Ovary (tissue), 9 donors: Measurements from ENCODE around the gene MCEMP1. TPM values are rescaled to one million over a fixed set of nuclear protein-coding genes. Genes with fewer than 3 reads are reported as not detected.

Experiments used
- DNase-seq, 5 donors: peaks; one replicate each; pipeline ENCODE4 v3.0.0-alpha.2; 2019 to 2020
- H3K27ac ChIP-seq, 2 donors: fragments of 200-600 bp; one replicate each; pipeline versions ENCODE4 v1.5.1 to v1.8.0; 2019 to 2022
- H3K27me3 ChIP-seq: fragments of 200-600 bp; one replicate; pipeline ENCODE4 v1.8.0; 2022
- H3K36me3 ChIP-seq: fragments of 200-600 bp; sonication (generic); one replicate; pipeline ENCODE4 v1.5.1; 2019
- H3K4me1 ChIP-seq: one replicate; pipeline ENCODE4 v1.8.1; 2013; ENCODE audit warnings: mild to moderate bottlenecking, moderate library complexity; ENCODE audit not compliant: insufficient read depth
- H3K4me3 ChIP-seq: fragments of 200-600 bp; sonication (generic); one replicate; pipeline ENCODE4 v1.5.1; 2017
- H3K9me3 ChIP-seq, 2 donors: fragments of 200-600 bp in 1 of 2; sonication (generic) in 1 of 2; one replicate each; pipeline versions ENCODE4 v1.5.1 to v1.8.1; 2013 to 2019; ENCODE audit warnings: mild to moderate bottlenecking in 1 of 2, moderate library complexity in 1 of 2
- EP300 ChIP-seq: sonication (generic); formaldehyde crosslinking; IDR thresholded peaks from one replicate; pipeline ENCODE4 v1.6.1; 2017; ENCODE audit warnings: antibody characterized with exemption
- POLR2A ChIP-seq: fragments of 450-650 bp; IDR thresholded peaks from one replicate; pipeline ENCODE4 v1.6.1; 2017; ENCODE audit warnings: antibody characterized with exemption, mild to moderate bottlenecking, moderate library complexity
- WGBS, 3 donors: extraction: QIAGEN DNeasy Blood & Tissue Kit in 1 of 3; methylation state at CpG; one replicate each; pipeline versions ENCODE4 v1.1.5 to v1.1.7; 2013 to 2017; 5-methylcytosine and 5-hydroxymethylcytosine counted together
- intact Hi-C, 4 donors: fragments of 100-400 bp; cut with DNase I; formaldehyde crosslinking; loops; one replicate each; pipeline versions ENCODE4 v1.11.0 to v1.15.1; 2022 to 2023
- polyA plus RNA-seq, 2 donors: library from polyadenylated mRNA; stranded (reverse); fragments of 200-250 nt in 1 of 2; fragments of 350-450 nt in 1 of 2; fragmentation: Illumina TruSeq in 1 of 2; extraction: RNeasy Lipid Tissue Mini Kit (QIAGEN cat#74804) in 1 of 2; gene quantifications; one replicate each; pipeline ENCODE4 v1.2.3, GENCODE V29; 2013 to 2014
- total RNA-seq, 7 donors: library from RNA; depleted of rRNA in 2 of 7; stranded (reverse); fragments of >200 nt in 2 of 7; fragmentation: NEBNext Ultra II Directional in 3 of 7; extraction: Animal tissue kit (Norgen Biotek cat#: 25700) in 3 of 7; gene quantifications; one replicate each; pipeline versions ENCODE4 v1.1.0 to v1.2.4, GENCODE V29; 2016 to 2023
- TF ChIP-seq, protein P1 (sequence below), 3 donors: fragments of 450-650 bp in 2 of 3; fragments of 200-600 bp in 1 of 3; IDR thresholded peaks; one replicate each; pipeline versions ENCODE4 v1.5.1 to v1.8.0; 2016 to 2022; ENCODE audit warnings: antibody characterized with exemption in 3 of 3, mild to moderate bottlenecking in 1 of 3
- donor health status: DM: no; HTN: no; CAD: no; lungs with moderate emphysema.
- donor health status: DM: no; HTN: no; CAD: no.
- donor health status: Bipolar disorder and iron deficiency.
- donor health status: DM: yes; HTN: yes; CAD: no.
- donor health status: DM: no; HTN: no; CAD: no.
- donor health status: DM: yes; HTN: yes; CAD: no.

The MCEMP1 gene
- total and polyA plus RNA-seq, 9 donors, result 0.06 to 0.83 (median 0.25) TPM; not detected in 5

DNA sequence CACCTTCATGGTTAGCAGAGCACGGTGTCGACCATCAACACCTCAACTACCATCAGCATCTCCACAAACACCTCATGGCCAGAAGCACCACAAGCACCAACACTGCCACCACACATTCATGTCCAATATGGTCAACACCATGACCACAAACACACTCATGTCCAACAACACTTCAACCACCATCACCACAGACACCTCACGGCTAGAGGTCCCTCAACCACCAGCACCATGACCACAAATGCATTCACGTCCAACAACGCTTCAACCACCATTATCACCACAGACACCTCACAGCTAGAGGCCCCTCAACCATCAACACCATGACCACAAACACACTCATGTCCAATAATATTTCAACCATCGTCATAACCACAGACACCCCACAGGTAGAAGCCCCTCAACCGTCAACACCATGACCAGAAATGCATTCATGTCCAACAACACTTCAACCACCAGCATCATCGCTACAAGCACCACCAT is 13.9 kb downstream of the MCEMP1 start:
- Histone ChIP-seq H3K9me3 (no peaks in the 10 kb centered on the region), H3K27ac (no peak overlapping the region), H3K27me3 (no peaks in the 10 kb centered on the region), H3K4me3 (no peak overlapping the region), H3K36me3 (no peaks in the 10 kb centered on the region), H3K4me1 (no peaks in the 10 kb centered on the region)
- TF ChIP-seq EP300 (no peak), POLR2A (no peak)
- TF ChIP-seq, protein P1, sequence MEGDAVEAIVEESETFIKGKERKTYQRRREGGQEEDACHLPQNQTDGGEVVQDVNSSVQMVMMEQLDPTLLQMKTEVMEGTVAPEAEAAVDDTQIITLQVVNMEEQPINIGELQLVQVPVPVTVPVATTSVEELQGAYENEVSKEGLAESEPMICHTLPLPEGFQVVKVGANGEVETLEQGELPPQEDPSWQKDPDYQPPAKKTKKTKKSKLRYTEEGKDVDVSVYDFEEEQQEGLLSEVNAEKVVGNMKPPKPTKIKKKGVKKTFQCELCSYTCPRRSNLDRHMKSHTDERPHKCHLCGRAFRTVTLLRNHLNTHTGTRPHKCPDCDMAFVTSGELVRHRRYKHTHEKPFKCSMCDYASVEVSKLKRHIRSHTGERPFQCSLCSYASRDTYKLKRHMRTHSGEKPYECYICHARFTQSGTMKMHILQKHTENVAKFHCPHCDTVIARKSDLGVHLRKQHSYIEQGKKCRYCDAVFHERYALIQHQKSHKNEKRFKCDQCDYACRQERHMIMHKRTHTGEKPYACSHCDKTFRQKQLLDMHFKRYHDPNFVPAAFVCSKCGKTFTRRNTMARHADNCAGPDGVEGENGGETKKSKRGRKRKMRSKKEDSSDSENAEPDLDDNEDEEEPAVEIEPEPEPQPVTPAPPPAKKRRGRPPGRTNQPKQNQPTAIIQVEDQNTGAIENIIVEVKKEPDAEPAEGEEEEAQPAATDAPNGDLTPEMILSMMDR (IDR thresholded peaks at IDR 0.05), result no peak
- WGBS, 3 donors, result 80 to 89% (median 83%) methylated on average over 8 of the region's 8 CpGs
- no peak for DNase-seq
- intact Hi-C loops, result no loop called here

- DNase-seq, result no peak
- intact Hi-C loops, result no loop called here
- no peaks in the 10 kb centered on the region for H3K36me3 ChIP-seq
- TF ChIP-seq EP300 (no peak), POLR2A (no peak)
- TF ChIP-seq, protein P1 (IDR thresholded peaks at IDR 0.05), result no peak
- no peaks in the 10 kb centered on the region for H3K27me3 ChIP-seq
- H3K27ac ChIP-seq, result no peak overlapping the region
- no peaks in the 10 kb centered on the region for H3K9me3 ChIP-seq
- no peak overlapping the region for H3K4me3 ChIP-seq
- no peaks in the 10 kb centered on the region for H3K4me1 ChIP-seq
Measured at GRCh38 chr19:7691497-7691896, 14.6 kb downstream of the MCEMP1 start.

- H3K4me3 ChIP-seq, result no peak overlapping the region
- H3K27ac ChIP-seq, result no peak overlapping the region
- WGBS, 3 donors, result 72 to 87% (median 73%) methylated on average over 13 of the region's 13 CpGs
- no peaks in the 10 kb centered on the region for H3K27me3 ChIP-seq
- H3K36me3 ChIP-seq, result no peaks in the 10 kb centered on the region
- no peaks in the 10 kb centered on the region for H3K9me3 ChIP-seq
- H3K4me1 ChIP-seq, result no peaks in the 10 kb centered on the region
- TF ChIP-seq, protein P1 (IDR thresholded peaks at IDR 0.05), result no peak
- TF ChIP-seq POLR2A (no peak), EP300 (no peak)
- DNase-seq, result no peak
- intact Hi-C loops, result no loop called here
Measured at GRCh38 chr19:7692417-7693088, 15.7 kb downstream of the MCEMP1 start.

DNA sequence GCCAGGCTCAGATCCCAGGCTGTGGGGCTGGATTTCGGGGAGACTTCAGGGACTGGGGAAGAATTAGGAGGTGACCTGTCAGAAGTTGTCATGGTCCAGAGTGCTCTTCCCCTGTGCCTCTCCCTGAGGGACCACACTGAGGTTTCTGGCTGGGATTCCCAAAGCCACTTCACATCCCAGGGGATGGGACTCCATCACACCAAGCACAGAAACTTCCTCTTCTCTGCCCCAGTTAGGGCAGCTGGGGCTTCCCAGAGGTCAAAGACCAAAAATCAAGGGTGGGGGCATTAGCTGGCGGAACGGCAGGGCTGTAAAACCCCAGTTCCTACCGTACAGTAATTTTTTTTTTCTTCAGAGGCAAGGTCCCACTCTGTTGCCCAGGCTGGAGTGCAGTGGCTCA is 17.6 kb downstream of the MCEMP1 start:
- no peak for TF ChIP-seq EP300
- no peak for TF ChIP-seq POLR2A
- TF ChIP-seq, protein P1 (IDR thresholded peaks at IDR 0.05), result no peak
- 59 to 63% (median 63%) methylated on average over 4 of the region's 4 CpGs for WGBS, 3 donors
- H3K27me3 ChIP-seq, result no peaks in the 10 kb centered on the region

More for the DNA sequence above, 17.6 kb downstream of the MCEMP1 start:
- Histone ChIP-seq H3K4me3 (no peak overlapping the region), H3K27ac (no peak overlapping the region), H3K9me3 (no peaks in the 10 kb centered on the region), H3K4me1 (no peaks in the 10 kb centered on the region), H3K36me3 (no peaks in the 10 kb centered on the region)
- no peak for DNase-seq
- intact Hi-C loops, result no loop called here
